Keratinocyte (primary cell): ENCODE measurements around the gene SRSF4.

Experiments used
- EZH2 ChIP-seq: IDR thresholded peaks from one replicate; pipeline ENCODE4 v1.6.1; 2012; ENCODE audit warnings: inconsistent platforms, mild to moderate bottlenecking, low read length, moderate library complexity
- TF ChIP-seq, protein P1 (sequence below), 3 experiments: IDR thresholded peaks in 1 of 3; conservative IDR thresholded peaks in 1 of 3; optimal IDR thresholded peaks in 1 of 3; 2 replicates in 2 of 3; 3 replicates in 1 of 3; pipeline versions ENCODE3 to v1.5.1; 2011; ENCODE audit warnings: low read length in 3 of 3, mild to moderate bottlenecking in 3 of 3, moderate library complexity in 2 of 3, control low read depth in 1 of 3, inconsistent platforms in 1 of 3; ENCODE audit not compliant: insufficient read depth in 2 of 3; ENCODE audit errors: extremely low read depth in 1 of 3

DNA sequence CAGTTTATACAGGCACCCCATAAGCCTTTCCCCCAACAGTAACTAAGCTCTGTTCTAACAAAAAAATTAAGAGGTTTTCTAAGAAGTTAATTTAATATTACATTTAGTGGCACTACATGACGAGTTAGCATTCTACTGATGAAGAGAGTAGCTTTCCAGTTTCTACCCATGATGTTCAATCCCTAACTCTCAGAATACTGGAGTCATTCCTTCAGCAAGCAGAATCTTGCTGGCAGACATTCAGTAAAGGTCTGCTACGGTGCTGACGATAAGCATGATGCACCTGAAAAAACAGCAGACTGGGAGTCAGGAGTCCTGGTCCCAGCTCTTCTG, 24.5 kb downstream of the SRSF4 start:
- TF ChIP-seq, protein P1, sequence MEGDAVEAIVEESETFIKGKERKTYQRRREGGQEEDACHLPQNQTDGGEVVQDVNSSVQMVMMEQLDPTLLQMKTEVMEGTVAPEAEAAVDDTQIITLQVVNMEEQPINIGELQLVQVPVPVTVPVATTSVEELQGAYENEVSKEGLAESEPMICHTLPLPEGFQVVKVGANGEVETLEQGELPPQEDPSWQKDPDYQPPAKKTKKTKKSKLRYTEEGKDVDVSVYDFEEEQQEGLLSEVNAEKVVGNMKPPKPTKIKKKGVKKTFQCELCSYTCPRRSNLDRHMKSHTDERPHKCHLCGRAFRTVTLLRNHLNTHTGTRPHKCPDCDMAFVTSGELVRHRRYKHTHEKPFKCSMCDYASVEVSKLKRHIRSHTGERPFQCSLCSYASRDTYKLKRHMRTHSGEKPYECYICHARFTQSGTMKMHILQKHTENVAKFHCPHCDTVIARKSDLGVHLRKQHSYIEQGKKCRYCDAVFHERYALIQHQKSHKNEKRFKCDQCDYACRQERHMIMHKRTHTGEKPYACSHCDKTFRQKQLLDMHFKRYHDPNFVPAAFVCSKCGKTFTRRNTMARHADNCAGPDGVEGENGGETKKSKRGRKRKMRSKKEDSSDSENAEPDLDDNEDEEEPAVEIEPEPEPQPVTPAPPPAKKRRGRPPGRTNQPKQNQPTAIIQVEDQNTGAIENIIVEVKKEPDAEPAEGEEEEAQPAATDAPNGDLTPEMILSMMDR (optimal IDR thresholded peaks at IDR 0.05 in 1 of 3, IDR thresholded peaks at IDR 0.05 in 1 of 3, conservative IDR thresholded peaks at IDR 0.05 in 1 of 3; ENCODE audit: extremely low read depth in 1 of 3, insufficient read depth in 2 of 3, low read length in 3 of 3): no peak
- no peak for TF ChIP-seq EZH2
